Endometrial microvascular endothelial cells (primary cell): ENCODE results near the gene CD55. TPM values are rescaled to one million over a fixed set of nuclear protein-coding genes. Genes with fewer than 3 reads are reported as not detected.

Source experiments
- in situ Hi-C: cut with HindIII; loops from 2 replicates; pipeline ENCODE4 v1.10.0; 2017; ENCODE audit warnings: low sequenced_read_pairs, low pct_unique_long_range_greater_than_20kb; ENCODE audit errors: inconsistent ontology term
- total RNA-seq: library from RNA; depleted of rRNA; stranded (reverse); fragments of >200 nt; gene quantifications from one replicate; pipeline ENCODE4 v1.2.3, GENCODE V29; 2015; ENCODE audit errors: inconsistent ontology term

Gene CD55
- total RNA-seq, 1 donor from 2014 or later: 180 TPM

- in situ Hi-C loops: loop anchor here (25.0 kb wide), 1 partner anchor 257 kb away; the partner anchor contains the start of genes PFKFB2 and YOD1
These were observed 2.3 kb upstream of the CD55 start for GRCh38 chr1:207319199-207319598.

- in situ Hi-C loops: loop anchor here (25.0 kb wide), 1 partner anchor 258 kb away; the partner anchor contains the start of genes PFKFB2 and YOD1
These were observed 1.4 kb upstream of the CD55 start for GRCh38 chr1:207320105-207320504.

GRCh38 chr1:207321790-207322645 is 540 bp downstream of the CD55 start:
- in situ Hi-C loops: loop anchor here (25.0 kb wide), 1 partner anchor 260 kb away; the partner anchor contains the start of genes PFKFB2 and YOD1

- in situ Hi-C loops: loop anchor here (25.0 kb wide), 1 partner anchor 261 kb away; the partner anchor contains the start of genes PFKFB2 and YOD1
These were observed 2.1 kb downstream of the CD55 start for GRCh38 chr1:207323425-207324225.

- in situ Hi-C loops: no loop called here
These were observed 6.5 kb downstream of the CD55 start for GRCh38 chr1:207328004-207328403.

GRCh38 chr1:207328908-207329440 is 7.5 kb downstream of the CD55 start:
- in situ Hi-C loops: no loop called here

- in situ Hi-C loops: no loop called here
These were observed 8.0 kb downstream of the CD55 start for GRCh38 chr1:207329469-207329868.

GRCh38 chr1:207330011-207330710 is 8.7 kb downstream of the CD55 start:
- in situ Hi-C loops: no loop called here

- in situ Hi-C loops: no loop called here
These were observed 10.2 kb downstream of the CD55 start for GRCh38 chr1:207331354-207332313.

GRCh38 chr1:207333009-207333600 is 11.6 kb downstream of the CD55 start:
- in situ Hi-C loops: no loop called here

GRCh38 chr1:207333620-207334019 is 12.1 kb downstream of the CD55 start:
- in situ Hi-C loops: no loop called here

- in situ Hi-C loops: no loop called here
These were observed 12.9 kb downstream of the CD55 start for GRCh38 chr1:207334337-207334736.

GRCh38 chr1:207335138-207335537 is 13.7 kb downstream of the CD55 start:
- in situ Hi-C loops: no loop called here

GRCh38 chr1:207335695-207336363 is 14.4 kb downstream of the CD55 start:
- in situ Hi-C loops: no loop called here

- in situ Hi-C loops: no loop called here
These were observed 15.3 kb downstream of the CD55 start for GRCh38 chr1:207336559-207337467.

GRCh38 chr1:207342332-207342731 is 20.9 kb downstream of the CD55 start:
- in situ Hi-C loops: no loop called here
